HCT116 (cell line): ENCODE measurements around the gene PYROXD2. TPM values are rescaled to one million over a fixed set of nuclear protein-coding genes. Genes with fewer than 3 reads are reported as not detected.

ENCODE experiments used
- ATAC-seq: fragments of 200-7000 bp; cut with Tn5 transposase; 2 replicates; pipeline ENCODE4 v1.9.1; 2020; ENCODE audit warnings: mild to moderate bottlenecking, moderate library complexity
- BruUV-seq: library from RNA; stranded (reverse); fragments of 400-500 nt; replicated peaks from 2 replicates; lab custom pipeline; 2021; lab: Mats Ljungman, UMichigan
- CTCF ChIA-PET: fragments of 300-600 bp; sonication (Branson Sonifier 250); formaldehyde crosslinking; loops from one replicate; lab custom pipeline; 2021; ENCODE audit warnings: antibody characterized with exemption; lab: Charles Lee
- POLR2A ChIA-PET: fragments of 300-600, 350-600 bp; sonication (Branson Sonifier 250); formaldehyde crosslinking; loops from one replicate; lab custom pipeline; 2021; ENCODE audit warnings: antibody characterized with exemption; lab: Charles Lee
- RAD21 ChIA-PET, 2 experiments: fragments of 300-600 bp; sonication (Branson Sonifier 250); formaldehyde crosslinking; loops; one replicate each; lab custom pipeline; 2023; ENCODE audit warnings: low total read pairs in 2 of 2; ENCODE audit not compliant: uncharacterized antibody in 2 of 2, unreplicated experiment in 2 of 2, low non-redundant PET in 1 of 2; lab: Charles Lee
- DNase-seq: peaks from one replicate; pipeline ENCODE4 v3.0.0-alpha.2; 2010; ENCODE audit warnings: low read depth, low spot score
- H2AFZ ChIP-seq: fragments of 200-600 bp; shearing (Covaris generic), sonication (generic); 2 replicates; pipeline ENCODE4 v1.6.1; 2017; ENCODE audit warnings: low read depth, mixed run types, mixed read lengths, antibody characterized with exemption, low read length; ENCODE audit not compliant: poor library complexity, severe bottlenecking
- H3K27ac ChIP-seq: 2 replicates; pipeline ENCODE4 v1.5.1; 2012; ENCODE audit warnings: low read depth, low read length
- H3K27me3 ChIP-seq: fragments of 200-600 bp; sonication (generic); 2 replicates; pipeline ENCODE4 v1.6.1; 2016; ENCODE audit warnings: mixed run types, low read length, mixed read lengths; ENCODE audit not compliant: insufficient read depth
- H3K36me3 ChIP-seq, 2 experiments: fragments of 200-500 bp in 1 of 2; fragments of 200-600 bp in 1 of 2; sonication (Bioruptor generic) in 1 of 2; sonication (generic) in 1 of 2; 2 replicates each; pipeline versions ENCODE4 v1.5.1 to v1.6.1; 2014 to 2016; ENCODE audit warnings: low read length in 2 of 2, inconsistent platforms in 1 of 2, mixed read lengths in 1 of 2, mixed run types in 1 of 2; ENCODE audit not compliant: insufficient read depth in 2 of 2, control insufficient read depth in 1 of 2
- H3K4me1 ChIP-seq, 2 experiments: fragments of 200-600 bp in 1 of 2; sonication (generic) in 1 of 2; 2 replicates each; pipeline versions ENCODE4 v1.5.1 to v1.6.1; 2012 to 2017; ENCODE audit warnings: low read length in 2 of 2, inconsistent platforms in 1 of 2, mild to moderate bottlenecking in 1 of 2, mixed read lengths in 1 of 2, mixed run types in 1 of 2, moderate library complexity in 1 of 2; ENCODE audit not compliant: insufficient read depth in 2 of 2, control insufficient read depth in 1 of 2
- H3K4me2 ChIP-seq: fragments of 200-600 bp; sonication (generic); 2 replicates; pipeline ENCODE4 v1.6.1; 2017; ENCODE audit warnings: mixed run types, low read length, mixed read lengths
- H3K4me3 ChIP-seq, 2 experiments: fragments of 200-600 bp in 1 of 2; sonication (generic) in 1 of 2; replicated peaks in 1 of 2; 2 replicates each; pipeline ENCODE4 v1.5.1; 2011 to 2016; ENCODE audit warnings: low read length in 2 of 2, control low read depth in 1 of 2, low read depth in 1 of 2, mild to moderate bottlenecking in 1 of 2, mixed read lengths in 1 of 2, mixed run types in 1 of 2
- H3K79me2 ChIP-seq: fragments of 200-600 bp; sonication (generic); 2 replicates; pipeline ENCODE4 v1.6.1; 2017; ENCODE audit warnings: mild to moderate bottlenecking, mixed run types, low read length, moderate library complexity, mixed read lengths; ENCODE audit not compliant: insufficient read depth
- H3K9ac ChIP-seq: fragments of 200-600 bp; sonication (generic); 2 replicates; pipeline ENCODE4 v1.6.1; 2016; ENCODE audit warnings: low read length, mixed read lengths
- H3K9me2 ChIP-seq: fragments of 200-600 bp; sonication (generic), shearing (Covaris generic); 2 replicates; pipeline ENCODE4 v1.6.1; 2017; ENCODE audit warnings: mixed run types, mild to moderate bottlenecking, moderate library complexity; ENCODE audit not compliant: insufficient read depth
- H3K9me3 ChIP-seq, 2 experiments: fragments of 200-500 bp in 1 of 2; fragments of 200-600 bp in 1 of 2; sonication (Bioruptor generic) in 1 of 2; sonication (generic) in 1 of 2; 2 replicates each; pipeline ENCODE4 v1.6.1; 2014 to 2017; ENCODE audit warnings: low read length in 2 of 2, mixed read lengths in 2 of 2, inconsistent platforms in 1 of 2, low read depth in 1 of 2, mild to moderate bottlenecking in 1 of 2, mixed run types in 1 of 2, moderate library complexity in 1 of 2; ENCODE audit not compliant: control insufficient read depth in 1 of 2, insufficient read depth in 1 of 2
- H4K20me1 ChIP-seq: fragments of 200-600 bp; sonication (generic), shearing (Covaris generic); 2 replicates; pipeline ENCODE4 v1.6.1; 2017; ENCODE audit warnings: mixed run types, mild to moderate bottlenecking, moderate library complexity; ENCODE audit not compliant: insufficient read depth
- CTCF ChIP-seq, 3 experiments: fragments of 200-600 bp in 1 of 3; sonication (generic) in 1 of 3; IDR thresholded peaks in 2 of 3; conservative IDR thresholded peaks in 1 of 3; 2 replicates each; pipeline ENCODE4 v1.5.1; 2012 to 2017; ENCODE audit warnings: low read depth in 2 of 3, low read length in 2 of 3, antibody characterized with exemption in 1 of 3, borderline replicate concordance in 1 of 3, control low read depth in 1 of 3, mild to moderate bottlenecking in 1 of 3, mixed read lengths in 1 of 3, mixed run types in 1 of 3, moderate library complexity in 1 of 3; ENCODE audit not compliant: insufficient read depth in 1 of 3
- MAX ChIP-seq: IDR thresholded peaks from 2 replicates; pipeline ENCODE4 v1.6.1; 2012
- RAD21 ChIP-seq: IDR thresholded peaks from 2 replicates; pipeline ENCODE4 v1.6.1; 2012; ENCODE audit warnings: low read depth, mild to moderate bottlenecking
- YY1 ChIP-seq: IDR thresholded peaks from 2 replicates; pipeline ENCODE4 v1.6.1; 2011; ENCODE audit warnings: low read length, low read depth, moderate library complexity, mild to moderate bottlenecking; ENCODE audit not compliant: insufficient replicate concordance; ENCODE audit errors: extremely low read depth
- ZBTB33 ChIP-seq: IDR thresholded peaks from 2 replicates; pipeline ENCODE4 v1.6.1; 2011; ENCODE audit warnings: mild to moderate bottlenecking, low read length, moderate library complexity; ENCODE audit not compliant: insufficient replicate concordance; ENCODE audit errors: extremely low read depth
- intact Hi-C: fragments of 100-400 bp; cut with micrococcal nuclease; formaldehyde crosslinking; loops from 2 replicates; pipeline ENCODE4 v1.10.0; 2022
- total RNA-seq: library from RNA; stranded (reverse); gene quantifications from one replicate; pipeline ENCODE4 v1.2.1, GENCODE V29; 2021; ENCODE audit not compliant: unreplicated experiment

The PYROXD2 gene
- total RNA-seq, 1 experiment from 2014 or later = 14.2 TPM

GRCh38 chr10:98424295-98425254 is 9.6 kb upstream of the PYROXD2 start:
- Histone ChIP-seq H4K20me1 (no peaks in the 10 kb centered on the region), H3K9me3 (no peaks in the 10 kb centered on the region), H3K4me3 (no peak overlapping the region), H3K27ac (no peak overlapping the region), H3K4me2 (no peak overlapping the region), H3K4me1 (no peaks in the 10 kb centered on the region), H3K9me2 (no peaks in the 10 kb centered on the region), H3K79me2 (no peaks in the 10 kb centered on the region), H3K27me3 (no peaks in the 10 kb centered on the region), H3K9ac (no peak overlapping the region), H3K36me3 (peaks cover 3 to 8% of the 10 kb centered on the region in 2 experiments; a peak in 3 of 4 replicates), H2AFZ (no peak overlapping the region)
- ATAC-seq (no peak), DNase-seq (no peak)
- POLR2A ChIA-PET = no interaction called here
- CTCF ChIA-PET = interaction anchor here (1.0 to 3.5 kb wide), 12 partner anchors 9 to 852 kb away, joined by 3 to 22 read pairs (median 6); partner anchors contain the start of gene PYROXD2
- RAD21 ChIA-PET = interaction anchor here in 1 of 2 experiments (1.0 kb wide), 1 partner anchor 9 kb away, joined by 3 read pairs; no protein-coding TSS in a partner anchor
- TF ChIP-seq RAD21 = no peak
- 0 out of 6 replicates have a peak, but pooled peaks of 1 of the 3 experiments have one; percentile 1 for TF ChIP-seq CTCF (IDR thresholded peaks at IDR 0.05 in 2 of 3, conservative IDR thresholded peaks at IDR 0.05 in 1 of 3; ENCODE audit: borderline replicate concordance in 1 of 3, insufficient read depth in 1 of 3, low read depth in 2 of 3, low read length in 2 of 3)
- no peak for TF ChIP-seq YY1
- no peak for TF ChIP-seq ZBTB33
- no peak for TF ChIP-seq MAX
- BruUV-seq = no TSS peak
- intact Hi-C loops = loop anchor here (1.0 kb wide), 1 partner anchor 240 kb away; no protein-coding TSS in a partner anchor
